ENCODE measurements around the gene HEXD. TPM values are rescaled to one million over a fixed set of nuclear protein-coding genes. Genes with fewer than 3 reads are reported as not detected.
"Not testable (repeated sequence)": the region's sequence is repeated elsewhere in the genome, so short reads cannot be mapped to it uniquely, and the experiment has no call there.

HEXD gene
- total RNA-seq, 1 experiment from 2014 or later: 16.6 TPM

- peak; percentile 72 for DNase-seq
- Histone ChIP-seq H3K36me3 (replicated peaks; ENCODE audit: control insufficient read depth, insufficient read depth, low read length) (no peaks in the 10 kb centered on the region; the same call in 1 of the 2 replicates), H3K27me3 (ENCODE audit: control insufficient read depth, insufficient read depth, low read length) (no peaks in the 10 kb centered on the region), H3K4me3 (ENCODE audit: insufficient read depth, low read depth, low read length) (no peak overlapping the region)
Measured at GRCh38 chr17:82399601-82400101, 18.5 kb upstream of the HEXD start.

DNA sequence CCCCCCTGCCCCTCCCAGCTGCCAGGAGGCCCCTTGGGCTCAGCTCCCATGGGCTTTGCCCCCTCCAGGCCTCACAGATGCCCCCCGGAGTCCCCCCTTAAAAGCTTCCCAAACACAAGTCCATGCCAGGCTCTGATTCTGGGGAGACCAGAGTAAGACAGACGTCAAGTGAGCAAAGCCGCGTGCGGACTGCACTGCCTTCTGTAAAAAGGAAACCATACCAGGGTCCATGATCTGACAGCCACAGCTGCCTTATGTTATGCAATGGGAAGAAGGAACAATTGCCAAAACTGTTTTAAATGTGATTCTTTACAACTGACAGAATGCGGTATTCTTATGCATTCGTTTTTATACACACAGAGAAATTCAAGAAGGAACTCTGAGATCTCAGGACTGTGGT, 17.9 kb upstream of the HEXD start:
- Histone ChIP-seq H3K36me3 (replicated peaks; ENCODE audit: control insufficient read depth, insufficient read depth, low read length) (no peaks in the 10 kb centered on the region; the same call in 1 of the 2 replicates), H3K4me3 (ENCODE audit: insufficient read depth, low read depth, low read length) (no peak overlapping the region), H3K27me3 (ENCODE audit: control insufficient read depth, insufficient read depth, low read length) (no peaks in the 10 kb centered on the region)
- no peak for DNase-seq

DNA sequence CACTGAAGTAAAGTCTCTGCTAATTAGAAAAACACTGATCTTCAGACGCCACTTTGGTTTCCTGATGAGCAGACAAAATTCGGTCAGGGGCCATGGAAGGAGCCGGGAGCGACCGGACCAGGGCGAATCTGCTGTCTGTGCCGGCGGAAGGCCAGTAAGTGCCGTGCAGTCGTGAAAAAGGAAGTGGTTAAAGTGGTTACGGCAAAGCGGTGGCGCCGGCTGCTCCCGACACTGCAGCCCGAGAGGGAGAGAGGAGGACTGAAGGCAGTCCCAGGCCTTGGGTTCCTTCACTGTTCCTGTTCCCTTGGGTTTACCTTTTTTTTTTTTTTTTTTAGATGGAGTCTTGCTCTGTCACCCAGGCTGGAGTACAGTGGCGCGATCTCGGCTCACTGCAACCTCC, 17.3 kb upstream of the HEXD start:
- no peak overlapping the region for H3K4me3 ChIP-seq (ENCODE audit: insufficient read depth, low read depth, low read length)
- no peaks in the 10 kb centered on the region; the same call in 1 of the 2 replicates for H3K36me3 ChIP-seq (replicated peaks; ENCODE audit: control insufficient read depth, insufficient read depth, low read length)
- DNase-seq: peak; percentile 49
- no peaks in the 10 kb centered on the region for H3K27me3 ChIP-seq (ENCODE audit: control insufficient read depth, insufficient read depth, low read length)

DNA sequence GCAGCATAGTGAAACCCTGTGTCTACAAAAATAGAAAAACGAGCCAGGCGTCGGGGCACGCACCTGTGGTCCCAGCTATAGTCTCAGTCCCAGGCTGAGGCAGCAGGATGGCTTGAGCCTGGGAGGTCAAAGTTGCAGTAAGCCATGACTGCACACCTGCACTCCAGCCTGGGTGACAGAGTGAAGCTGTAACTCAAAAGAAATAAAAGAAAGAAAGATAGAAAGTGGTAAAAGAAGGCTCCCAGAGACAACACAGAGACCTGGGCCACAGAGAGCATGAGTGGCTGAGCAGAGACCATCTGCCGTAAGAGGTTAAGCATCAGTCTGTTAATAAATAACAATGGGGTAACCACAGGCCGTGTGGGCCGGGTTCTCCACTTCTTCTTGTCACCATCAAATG, 15.3 kb upstream of the HEXD start:
- no peak for DNase-seq
- no peak overlapping the region for H3K4me3 ChIP-seq (ENCODE audit: insufficient read depth, low read depth, low read length)
- H3K27me3 ChIP-seq (ENCODE audit: control insufficient read depth, insufficient read depth, low read length): no peaks in the 10 kb centered on the region
- H3K36me3 ChIP-seq (replicated peaks; ENCODE audit: control insufficient read depth, insufficient read depth, low read length): no peaks in the 10 kb centered on the region; the same call in 1 of the 2 replicates

DNA sequence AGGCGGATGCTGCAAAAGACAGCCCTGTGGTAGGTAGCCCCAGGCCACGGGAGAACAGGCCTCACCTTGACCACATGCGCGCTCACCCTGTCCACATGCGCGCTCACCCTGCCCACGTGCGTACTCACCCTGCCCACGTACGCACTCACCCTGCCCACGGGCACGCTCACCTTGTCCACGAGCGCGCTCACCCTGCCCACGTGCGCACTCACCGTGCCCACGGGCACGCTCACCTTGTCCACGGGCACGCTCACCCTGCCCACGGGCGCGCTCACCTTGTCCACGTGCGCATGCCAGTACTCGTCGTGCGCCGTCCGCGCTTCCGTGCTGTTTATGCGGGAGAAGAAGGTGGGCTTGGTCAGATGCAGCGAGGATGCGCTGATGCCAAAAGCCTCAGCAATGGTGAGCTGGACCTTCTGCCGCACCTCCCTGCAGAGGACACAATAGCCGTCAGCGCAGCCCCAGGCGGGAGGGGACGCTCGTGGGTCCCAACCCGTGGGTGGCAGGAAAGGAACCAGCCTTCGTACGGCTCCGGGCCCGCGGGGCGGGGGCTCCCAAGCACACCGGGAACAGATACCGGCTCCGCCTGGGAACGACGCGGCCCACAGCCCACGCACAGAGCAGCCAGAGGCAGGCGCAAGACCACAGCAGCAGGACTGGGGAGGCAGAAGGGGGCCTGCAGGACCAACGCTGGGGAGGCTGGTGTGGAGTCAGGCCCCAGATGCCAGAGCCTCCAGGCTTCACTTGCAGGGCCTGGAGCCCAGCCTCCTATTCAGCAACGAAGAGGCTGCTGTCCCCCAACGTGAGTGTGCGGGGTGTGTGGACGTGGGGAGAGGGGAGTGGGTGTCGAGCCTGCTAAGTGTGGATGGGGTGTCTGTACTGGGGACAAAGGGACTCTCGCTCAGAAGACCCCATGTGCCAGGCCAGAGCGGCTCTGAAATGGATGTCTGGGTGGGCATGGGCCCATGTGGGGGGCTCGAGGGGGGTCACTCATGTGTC, 14.2 kb upstream of the HEXD start:
- DNase-seq: no peak

DNA sequence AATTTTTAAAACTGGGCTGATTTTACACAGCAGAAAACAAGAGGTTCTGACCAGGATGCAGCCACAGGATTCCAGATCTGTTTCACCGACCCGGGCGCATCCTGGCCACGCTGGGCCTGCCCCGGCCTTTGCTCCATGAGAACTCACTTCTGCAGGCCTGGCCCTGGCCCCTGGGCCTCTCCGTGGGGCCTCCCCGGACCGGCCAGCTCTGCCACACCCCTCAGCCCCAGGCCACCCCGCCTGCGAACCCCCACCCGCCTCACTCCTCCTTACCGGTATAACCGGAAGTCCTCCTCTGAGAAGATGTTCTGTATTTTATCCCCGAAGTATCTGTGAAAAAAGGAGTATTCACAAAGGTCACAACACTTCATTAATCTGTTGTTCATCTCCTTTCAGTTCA, 13.1 kb upstream of the HEXD start:
- Histone ChIP-seq H3K36me3 (replicated peaks; ENCODE audit: control insufficient read depth, insufficient read depth, low read length) (no peaks in the 10 kb centered on the region; the same call in 1 of the 2 replicates), H3K4me3 (ENCODE audit: insufficient read depth, low read depth, low read length) (no peak overlapping the region), H3K27me3 (ENCODE audit: control insufficient read depth, insufficient read depth, low read length) (no peaks in the 10 kb centered on the region)
- DNase-seq: no peak

More for the DNA sequence above, 14.2 kb upstream of the HEXD start:
- Histone ChIP-seq H3K36me3 (replicated peaks; ENCODE audit: control insufficient read depth, insufficient read depth, low read length) (no peaks in the 10 kb centered on the region; the same call in 1 of the 2 replicates), H3K4me3 (ENCODE audit: insufficient read depth, low read depth, low read length) (no peak overlapping the region), H3K27me3 (ENCODE audit: control insufficient read depth, insufficient read depth, low read length) (no peaks in the 10 kb centered on the region)

- peak; percentile 21 for DNase-seq
- H3K36me3 ChIP-seq (replicated peaks; ENCODE audit: control insufficient read depth, insufficient read depth, low read length): no peaks in the 10 kb centered on the region; the same call in 1 of the 2 replicates
- no peaks in the 10 kb centered on the region for H3K27me3 ChIP-seq (ENCODE audit: control insufficient read depth, insufficient read depth, low read length)
- no peak overlapping the region for H3K4me3 ChIP-seq (ENCODE audit: insufficient read depth, low read depth, low read length)
Measured at GRCh38 chr17:82406131-82406671, 11.9 kb upstream of the HEXD start.

- no peak for DNase-seq
- no peaks in the 10 kb centered on the region; the same call in 1 of the 2 replicates for H3K36me3 ChIP-seq (replicated peaks; ENCODE audit: control insufficient read depth, insufficient read depth, low read length)
- no peak overlapping the region for H3K4me3 ChIP-seq (ENCODE audit: insufficient read depth, low read depth, low read length)
- no peaks in the 10 kb centered on the region for H3K27me3 ChIP-seq (ENCODE audit: control insufficient read depth, insufficient read depth, low read length)
Measured at GRCh38 chr17:82407255-82407654, 10.9 kb upstream of the HEXD start.

DNA sequence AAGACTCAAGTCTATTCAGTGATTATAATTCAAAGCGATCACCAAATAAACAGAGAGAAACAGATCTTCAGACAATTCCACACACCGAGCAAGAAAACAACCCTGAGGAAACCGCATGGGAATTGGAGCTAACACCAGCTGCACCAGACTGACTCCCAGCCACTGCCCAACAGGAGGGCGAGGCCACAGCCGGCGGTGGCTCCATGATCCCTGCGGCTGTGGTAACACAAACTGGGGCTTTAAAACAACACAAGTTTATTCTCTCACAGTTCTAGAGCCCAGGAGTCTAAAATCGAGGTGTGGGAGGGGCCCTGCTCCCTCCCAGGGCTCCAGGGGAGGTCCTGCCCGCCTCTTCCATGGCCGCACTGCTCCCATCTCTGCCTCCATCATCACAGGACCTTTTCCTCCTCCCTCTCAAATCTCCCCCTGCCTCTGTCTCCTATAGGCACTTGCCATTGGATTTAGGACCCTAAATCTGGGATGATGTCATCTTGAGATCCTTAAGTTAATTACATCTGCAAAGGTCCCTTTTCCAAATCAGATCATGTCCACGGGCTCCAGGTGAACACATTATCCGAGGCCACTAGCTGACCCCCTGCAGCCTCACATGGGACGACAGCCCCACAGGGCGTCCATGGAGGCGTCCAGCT, 9.7 kb upstream of the HEXD start:
- no peaks in the 10 kb centered on the region for H3K27me3 ChIP-seq (ENCODE audit: control insufficient read depth, insufficient read depth, low read length)

DNA sequence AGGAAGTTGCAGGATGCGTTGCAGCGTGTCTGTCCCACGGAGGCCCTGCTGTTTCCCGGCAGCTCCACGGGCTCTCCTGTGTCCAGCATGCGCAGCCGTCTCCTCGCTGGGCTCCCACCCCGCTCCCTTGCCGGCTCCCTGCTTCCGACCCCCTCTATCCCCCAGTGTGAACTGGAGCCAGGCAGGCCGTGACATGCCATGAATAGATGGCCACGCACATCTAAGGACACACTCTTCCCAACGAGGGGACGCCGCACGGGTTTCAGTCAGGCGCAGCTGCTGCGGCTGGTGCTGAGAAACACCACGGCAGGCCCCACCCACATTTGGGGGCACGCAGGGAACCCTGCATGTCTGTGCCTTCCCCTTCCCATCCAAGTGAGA, 9.2 kb upstream of the HEXD start:
- H3K4me3 ChIP-seq (ENCODE audit: insufficient read depth, low read depth, low read length): no peak overlapping the region
- DNase-seq: no peak
- no peaks in the 10 kb centered on the region for H3K27me3 ChIP-seq (ENCODE audit: control insufficient read depth, insufficient read depth, low read length)
- no peaks in the 10 kb centered on the region; the same call in 1 of the 2 replicates for H3K36me3 ChIP-seq (replicated peaks; ENCODE audit: control insufficient read depth, insufficient read depth, low read length)

More for the DNA sequence above, 9.7 kb upstream of the HEXD start:
- no peak overlapping the region for H3K4me3 ChIP-seq (ENCODE audit: insufficient read depth, low read depth, low read length)
- no peaks in the 10 kb centered on the region; the same call in 1 of the 2 replicates for H3K36me3 ChIP-seq (replicated peaks; ENCODE audit: control insufficient read depth, insufficient read depth, low read length)
- no peak for DNase-seq

- no peaks in the 10 kb centered on the region for H3K27me3 ChIP-seq (ENCODE audit: control insufficient read depth, insufficient read depth, low read length)
- H3K4me3 ChIP-seq (ENCODE audit: insufficient read depth, low read depth, low read length): no peak overlapping the region
- no peaks in the 10 kb centered on the region for H3K36me3 ChIP-seq (replicated peaks; ENCODE audit: control insufficient read depth, insufficient read depth, low read length)
- no peak for DNase-seq
Measured at GRCh38 chr17:82410014-82410716, 8.0 kb upstream of the HEXD start.

GRCh38 chr17:82411396-82412053, 6.6 kb upstream of the HEXD start:
- H3K4me3 ChIP-seq (ENCODE audit: insufficient read depth, low read depth, low read length): no peak overlapping the region
- no peaks in the 10 kb centered on the region for H3K36me3 ChIP-seq (replicated peaks; ENCODE audit: control insufficient read depth, insufficient read depth, low read length)
- H3K27me3 ChIP-seq (ENCODE audit: control insufficient read depth, insufficient read depth, low read length): no peaks in the 10 kb centered on the region
- no peak for DNase-seq

- DNase-seq; H3K27me3 ChIP-seq (ENCODE audit: control insufficient read depth, insufficient read depth, low read length); H3K36me3 ChIP-seq (replicated peaks; ENCODE audit: control insufficient read depth, insufficient read depth, low read length); H3K4me3 ChIP-seq (ENCODE audit: insufficient read depth, low read depth, low read length): not testable (repeated sequence)
Measured at GRCh38 chr17:82412081-82412480, 6.1 kb upstream of the HEXD start.

All from H7 (cell line).